Activated CD8-positive, alpha-beta memory T cell treated with anti-CD3 and anti-CD28 coated beads for 48 hours (primary cell): ENCODE measurements around the gene ASB1.

Experiments used
- DNase-seq, 3 experiments: peaks; one replicate each; pipeline ENCODE4 v3.0.0-alpha.2; 2020; ENCODE audit warnings: low read depth in 2 of 3, low spot score in 2 of 3

ASB1 gene

GRCh38 chr2:238422285-238422684 lies 4.4 kb upstream of the ASB1 start:
- no peak for DNase-seq

- DNase-seq = no peak
Measured at GRCh38 chr2:238422940-238423339, 3.8 kb upstream of the ASB1 start.

- no peak for DNase-seq
Measured at GRCh38 chr2:238423561-238424312, 3.0 kb upstream of the ASB1 start.

GRCh38 chr2:238424313-238424700 lies 2.4 kb upstream of the ASB1 start:
- DNase-seq = no peak

GRCh38 chr2:238425505-238425978 lies 1.2 kb upstream of the ASB1 start:
- DNase-seq = no peak

GRCh38 chr2:238425979-238426567 lies 654 bp upstream of the ASB1 start:
- DNase-seq = no peak

- DNase-seq = no peak
Measured at GRCh38 chr2:238427435-238428162, 872 bp downstream of the ASB1 start.

- no peak for DNase-seq
Measured at GRCh38 chr2:238428866-238429265, 2.1 kb downstream of the ASB1 start.

- no peak for DNase-seq
Measured at GRCh38 chr2:238430781-238431180, 4.1 kb downstream of the ASB1 start.

- no peak for DNase-seq
Measured at GRCh38 chr2:238431456-238431855, 4.7 kb downstream of the ASB1 start.

GRCh38 chr2:238433300-238433915 lies 6.7 kb downstream of the ASB1 start:
- no peak for DNase-seq

- DNase-seq = no peak
Measured at GRCh38 chr2:238433941-238434845, 7.5 kb downstream of the ASB1 start.

- no peak for DNase-seq
Measured at GRCh38 chr2:238434846-238435751, 8.4 kb downstream of the ASB1 start.

GRCh38 chr2:238435752-238436096 lies 9.0 kb downstream of the ASB1 start:
- DNase-seq = no peak

GRCh38 chr2:238438856-238439849 lies 12.4 kb downstream of the ASB1 start:
- DNase-seq = peak; percentile 17 to 34 (median 24)

GRCh38 chr2:238439917-238440316 lies 13.2 kb downstream of the ASB1 start:
- no peak for DNase-seq

- no peak for DNase-seq
Measured at GRCh38 chr2:238440331-238440730, 13.6 kb downstream of the ASB1 start.

GRCh38 chr2:238440767-238441166 lies 14.0 kb downstream of the ASB1 start:
- no peak for DNase-seq
